ENCODE results near the gene ANKRD11. TPM values are rescaled to one million over a fixed set of nuclear protein-coding genes. Genes with fewer than 3 reads are reported as not detected.

ANKRD11 gene
- polyA plus RNA-seq, 1 experiment = 48.1 TPM

GRCh38 chr16:89482817-89483205 lies 7.5 kb downstream of the ANKRD11 start:
- no peak overlapping the region for H3K27ac ChIP-seq (ENCODE audit: low read depth, low read length)
- H3K9me3 ChIP-seq (ENCODE audit: control insufficient read depth, insufficient read depth, low read length) = no peaks in the 10 kb centered on the region
- ChIA-PET POLR2A (no interaction called here), CTCF (interaction anchor here (1.6 kb wide), 1 partner anchor 11 kb away, joined by 3 read pairs; no protein-coding TSS in a partner anchor)
- no peak for TF ChIP-seq CTCF (IDR thresholded peaks at IDR 0.05; ENCODE audit: low read depth, low read length)
- H3K4me3 ChIP-seq (ENCODE audit: low read depth, low read length) = no peak overlapping the region
- DNase-seq (ENCODE audit: low read depth, low spot score) = no peak
- no peaks in the 10 kb centered on the region for H3K27me3 ChIP-seq (ENCODE audit: control insufficient read depth, insufficient read depth, low read length)

- no peak for TF ChIP-seq CTCF (IDR thresholded peaks at IDR 0.05; ENCODE audit: low read depth, low read length)
- Histone ChIP-seq H3K27ac (ENCODE audit: low read depth, low read length) (no peak overlapping the region), H3K27me3 (ENCODE audit: control insufficient read depth, insufficient read depth, low read length) (no peaks in the 10 kb centered on the region), H3K4me3 (ENCODE audit: low read depth, low read length) (no peak overlapping the region), H3K9me3 (ENCODE audit: control insufficient read depth, insufficient read depth, low read length) (no peaks in the 10 kb centered on the region)
- POLR2A ChIA-PET = no interaction called here
- no peak for DNase-seq (ENCODE audit: low read depth, low spot score)
- CTCF ChIA-PET = interaction anchor here (1.6 kb wide), 1 partner anchor 10 kb away, joined by 3 read pairs; no protein-coding TSS in a partner anchor
Observed at GRCh38 chr16:89482150-89482816, 8.1 kb downstream of the ANKRD11 start.

GRCh38 chr16:89481356-89481955 lies 8.9 kb downstream of the ANKRD11 start:
- Histone ChIP-seq H3K27me3 (ENCODE audit: control insufficient read depth, insufficient read depth, low read length) (no peaks in the 10 kb centered on the region), H3K27ac (ENCODE audit: low read depth, low read length) (no peak overlapping the region), H3K4me3 (ENCODE audit: low read depth, low read length) (no peak overlapping the region), H3K9me3 (ENCODE audit: control insufficient read depth, insufficient read depth, low read length) (no peaks in the 10 kb centered on the region)
- POLR2A ChIA-PET = no interaction called here
- CTCF ChIA-PET = interaction anchor here (1.6 kb wide), 1 partner anchor 10 kb away, joined by 3 read pairs; no protein-coding TSS in a partner anchor
- TF ChIP-seq CTCF (IDR thresholded peaks at IDR 0.05; ENCODE audit: low read depth, low read length) = no peak
- no peak for DNase-seq (ENCODE audit: low read depth, low spot score)

GRCh38 chr16:89478576-89479221 lies 11.7 kb downstream of the ANKRD11 start:
- ChIA-PET CTCF (no interaction called here), POLR2A (no interaction called here)
- no peak overlapping the region for H3K4me3 ChIP-seq (ENCODE audit: low read depth, low read length)
- TF ChIP-seq CTCF (IDR thresholded peaks at IDR 0.05; ENCODE audit: low read depth, low read length) = no peak
- H3K9me3 ChIP-seq (ENCODE audit: control insufficient read depth, insufficient read depth, low read length) = no peaks in the 10 kb centered on the region
- peak overlapping the region; percentile 68 for H3K27ac ChIP-seq (ENCODE audit: low read depth, low read length)
- H3K27me3 ChIP-seq (ENCODE audit: control insufficient read depth, insufficient read depth, low read length) = no peaks in the 10 kb centered on the region
- DNase-seq (ENCODE audit: low read depth, low spot score) = no peak

GRCh38 chr16:89476811-89477261 lies 13.5 kb downstream of the ANKRD11 start:
- ChIA-PET CTCF (no interaction called here), POLR2A (interaction anchor here (0.7 kb wide), 1 partner anchor 54 kb away, joined by 5 read pairs; no protein-coding TSS in a partner anchor)
- Histone ChIP-seq H3K4me3 (ENCODE audit: low read depth, low read length) (no peak overlapping the region), H3K27me3 (ENCODE audit: control insufficient read depth, insufficient read depth, low read length) (no peaks in the 10 kb centered on the region), H3K27ac (ENCODE audit: low read depth, low read length) (no peak overlapping the region), H3K9me3 (ENCODE audit: control insufficient read depth, insufficient read depth, low read length) (no peaks in the 10 kb centered on the region)
- no peak for DNase-seq (ENCODE audit: low read depth, low spot score)
- TF ChIP-seq CTCF (IDR thresholded peaks at IDR 0.05; ENCODE audit: low read depth, low read length) = no peak
